Upper lobe of right lung (tissue), 1 donor: ENCODE measurements around the gene EIF4E3. TPM values are rescaled to one million over a fixed set of nuclear protein-coding genes. Genes with fewer than 3 reads are reported as not detected.
A peak's percentile ranks its signal among the peaks of the same experiment; 100 is the strongest.

Experiments used
- ATAC-seq: fragments of 200-7000 bp; cut with Tn5 transposase; one replicate; pipeline ENCODE4 v1.9.1; 2020; ENCODE audit warnings: mild to moderate bottlenecking, moderate library complexity
- DNase-seq: peaks from one replicate; pipeline ENCODE4 v3.0.0-alpha.2; 2020
- H3K27ac ChIP-seq: fragments of 200-600 bp; one replicate; pipeline ENCODE4 v1.8.0; 2022
- H3K27me3 ChIP-seq: fragments of 200-600 bp; one replicate; pipeline ENCODE4 v1.8.0; 2022; ENCODE audit warnings: mild to moderate bottlenecking
- H3K36me3 ChIP-seq: fragments of 200-600 bp; one replicate; pipeline ENCODE4 v1.8.0; 2022
- H3K4me1 ChIP-seq: fragments of 200-600 bp; one replicate; pipeline ENCODE4 v1.8.0; 2022
- H3K4me3 ChIP-seq: fragments of 200-600 bp; one replicate; pipeline ENCODE4 v1.8.0; 2022; ENCODE audit warnings: mild to moderate bottlenecking
- H3K9me3 ChIP-seq: fragments of 200-600 bp; one replicate; pipeline ENCODE4 v1.8.0; 2022
- intact Hi-C: fragments of 100-400 bp; cut with DNase I; formaldehyde crosslinking; loops from one replicate; pipeline ENCODE4 v1.11.0; 2022
- total RNA-seq: library from RNA; stranded (reverse); fragmentation: NEBNext Ultra II Directional; extraction: Animal tissue kit (Norgen Biotek cat#: 25700); gene quantifications from one replicate; pipeline ENCODE4 v1.2.1, GENCODE V29; 2021
- TF ChIP-seq, protein P1 (sequence below): fragments of 200-600 bp; IDR thresholded peaks from one replicate; pipeline ENCODE4 v1.8.0; 2022; ENCODE audit warnings: antibody characterized with exemption
- donor health status: DM: no; HTN: yes; CAD: no; lungs with severe emphysema.

Gene EIF4E3
- total RNA-seq, 1 donor from 2014 or later = 38.4 TPM

DNA sequence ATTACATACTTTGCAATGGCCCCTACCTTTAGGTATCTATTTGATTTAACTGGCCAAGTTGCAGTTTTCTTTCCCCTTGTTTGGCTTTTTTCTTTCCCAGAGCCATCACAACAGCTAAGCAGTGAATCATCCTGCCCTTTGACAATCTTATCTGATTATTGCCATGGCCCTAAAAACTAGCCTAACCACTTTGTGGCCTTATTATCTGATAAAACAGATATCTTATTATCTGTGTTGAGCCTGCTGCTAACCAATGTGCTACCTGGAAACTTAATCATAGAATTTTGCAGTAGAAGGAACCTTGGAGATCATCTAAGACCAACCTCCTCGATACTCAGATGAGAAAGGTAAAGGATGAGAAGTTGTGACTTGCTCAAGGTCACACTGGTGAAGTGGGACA, 37.1 kb downstream of the EIF4E3 start:
- H3K9me3 ChIP-seq = no peaks in the 10 kb centered on the region
- no peak overlapping the region for H3K27ac ChIP-seq
- ATAC-seq = no peak
- no peak for DNase-seq
- no peak overlapping the region for H3K4me3 ChIP-seq
- H3K4me1 ChIP-seq = peaks cover 18% of the 10 kb centered on the region
- H3K36me3 ChIP-seq = no peaks in the 10 kb centered on the region
- no peaks in the 10 kb centered on the region for H3K27me3 ChIP-seq
- TF ChIP-seq, protein P1, sequence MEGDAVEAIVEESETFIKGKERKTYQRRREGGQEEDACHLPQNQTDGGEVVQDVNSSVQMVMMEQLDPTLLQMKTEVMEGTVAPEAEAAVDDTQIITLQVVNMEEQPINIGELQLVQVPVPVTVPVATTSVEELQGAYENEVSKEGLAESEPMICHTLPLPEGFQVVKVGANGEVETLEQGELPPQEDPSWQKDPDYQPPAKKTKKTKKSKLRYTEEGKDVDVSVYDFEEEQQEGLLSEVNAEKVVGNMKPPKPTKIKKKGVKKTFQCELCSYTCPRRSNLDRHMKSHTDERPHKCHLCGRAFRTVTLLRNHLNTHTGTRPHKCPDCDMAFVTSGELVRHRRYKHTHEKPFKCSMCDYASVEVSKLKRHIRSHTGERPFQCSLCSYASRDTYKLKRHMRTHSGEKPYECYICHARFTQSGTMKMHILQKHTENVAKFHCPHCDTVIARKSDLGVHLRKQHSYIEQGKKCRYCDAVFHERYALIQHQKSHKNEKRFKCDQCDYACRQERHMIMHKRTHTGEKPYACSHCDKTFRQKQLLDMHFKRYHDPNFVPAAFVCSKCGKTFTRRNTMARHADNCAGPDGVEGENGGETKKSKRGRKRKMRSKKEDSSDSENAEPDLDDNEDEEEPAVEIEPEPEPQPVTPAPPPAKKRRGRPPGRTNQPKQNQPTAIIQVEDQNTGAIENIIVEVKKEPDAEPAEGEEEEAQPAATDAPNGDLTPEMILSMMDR = no peak
- intact Hi-C loops = no loop called here

DNA sequence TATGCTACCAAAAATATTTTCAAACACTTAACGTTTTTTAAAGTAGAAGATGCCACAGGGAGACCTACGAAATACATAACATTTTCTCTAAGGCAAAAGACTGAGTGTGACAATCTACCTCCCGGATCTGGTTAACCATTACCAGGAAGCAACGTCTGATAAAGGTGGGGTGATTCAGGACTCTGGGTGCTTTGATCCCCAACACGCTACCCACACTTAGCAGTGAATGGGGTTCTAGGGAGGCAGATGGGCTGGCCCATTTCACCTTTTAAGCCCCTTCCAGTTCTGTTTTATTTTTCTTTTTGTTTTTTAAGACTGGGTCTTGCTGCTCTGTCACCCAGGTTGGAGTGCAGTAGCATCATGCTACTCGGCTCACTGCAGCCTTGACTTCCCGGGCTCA, 39.5 kb downstream of the EIF4E3 start:
- Histone ChIP-seq H3K36me3 (no peaks in the 10 kb centered on the region), H3K4me3 (no peak overlapping the region), H3K9me3 (no peaks in the 10 kb centered on the region), H3K27ac (no peak overlapping the region), H3K4me1 (peaks cover 25% of the 10 kb centered on the region), H3K27me3 (no peaks in the 10 kb centered on the region)
- TF ChIP-seq, protein P1 = no peak
- DNase-seq = no peak
- intact Hi-C loops = no loop called here
- no peak for ATAC-seq

DNA sequence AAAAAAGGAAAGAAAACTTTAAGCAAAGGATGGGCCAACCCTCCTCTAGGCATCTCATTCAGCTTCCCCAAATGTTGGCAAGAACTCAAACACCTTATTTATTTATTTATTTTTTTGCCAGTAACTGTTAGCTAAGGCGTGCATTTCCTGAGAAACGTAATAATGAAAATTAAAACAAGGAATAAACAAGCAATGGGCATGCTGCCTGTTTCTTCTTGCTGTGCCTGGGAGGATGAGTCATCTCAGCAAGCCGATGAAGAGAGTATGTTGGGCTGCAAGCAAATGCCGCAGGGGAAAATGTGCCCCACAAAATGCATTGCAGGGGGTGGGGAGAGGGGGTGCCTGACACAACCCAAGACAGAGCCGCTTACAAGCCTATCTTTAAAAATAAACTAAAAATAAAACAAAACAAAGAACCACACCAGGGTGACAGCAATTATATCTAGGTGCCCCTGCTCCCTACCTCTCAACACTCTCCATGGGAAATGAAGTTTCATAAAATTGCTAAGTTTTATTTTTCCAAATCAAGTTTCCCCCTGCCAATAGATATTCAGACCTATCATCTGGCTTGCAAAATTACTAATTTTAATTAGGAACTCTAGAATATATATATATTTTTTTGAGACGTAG, 40.3 kb downstream of the EIF4E3 start:
- peaks cover 25% of the 10 kb centered on the region for H3K4me1 ChIP-seq
- ATAC-seq (no peak), DNase-seq (no peak)
- H3K27ac ChIP-seq = no peak overlapping the region
- intact Hi-C loops = no loop called here
- H3K36me3 ChIP-seq = no peaks in the 10 kb centered on the region
- H3K9me3 ChIP-seq = no peaks in the 10 kb centered on the region
- no peaks in the 10 kb centered on the region for H3K27me3 ChIP-seq
- TF ChIP-seq, protein P1 = no peak
- H3K4me3 ChIP-seq = no peak overlapping the region

DNA sequence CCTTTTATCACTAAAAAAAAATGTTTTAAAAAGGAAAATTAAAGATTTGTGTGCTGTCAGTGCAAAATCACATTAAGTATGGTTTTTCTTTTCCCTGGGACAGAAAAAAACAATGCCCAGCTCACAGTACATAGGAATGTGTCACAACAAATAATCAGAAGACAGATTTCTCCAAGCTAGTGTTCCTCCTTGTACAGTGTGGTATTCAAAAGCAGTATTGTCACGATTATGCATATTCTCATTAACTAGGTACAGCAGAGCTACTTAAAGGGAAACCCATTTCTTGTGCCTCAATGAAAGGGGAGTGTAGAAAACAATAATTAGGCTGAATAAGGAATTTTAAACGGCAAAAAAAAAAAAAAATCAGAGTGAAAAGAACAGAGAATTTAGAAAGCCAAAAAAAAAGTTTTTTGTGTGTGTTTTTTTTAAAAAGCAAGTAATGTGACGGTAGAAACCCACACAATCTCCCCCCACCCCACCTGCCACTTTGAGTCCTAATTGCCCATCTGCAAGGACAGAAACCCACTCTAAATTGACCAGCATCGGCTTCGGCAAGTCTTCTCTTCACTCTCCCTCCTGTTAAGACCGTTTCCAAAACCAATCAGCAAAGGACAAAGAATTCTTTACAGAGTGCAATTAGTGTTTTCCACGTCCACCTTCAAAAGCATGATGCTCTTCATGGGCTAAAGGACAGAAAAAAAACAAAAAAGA, 41.0 kb downstream of the EIF4E3 start:
- H3K9me3 ChIP-seq = no peaks in the 10 kb centered on the region
- H3K27me3 ChIP-seq = no peaks in the 10 kb centered on the region
- TF ChIP-seq, protein P1 = no peak
- ATAC-seq (no peak), DNase-seq (no peak)
- no peak overlapping the region for H3K27ac ChIP-seq
- peaks cover 23% of the 10 kb centered on the region for H3K4me1 ChIP-seq
- no peak overlapping the region for H3K4me3 ChIP-seq
- no peaks in the 10 kb centered on the region for H3K36me3 ChIP-seq
- intact Hi-C loops = no loop called here

DNA sequence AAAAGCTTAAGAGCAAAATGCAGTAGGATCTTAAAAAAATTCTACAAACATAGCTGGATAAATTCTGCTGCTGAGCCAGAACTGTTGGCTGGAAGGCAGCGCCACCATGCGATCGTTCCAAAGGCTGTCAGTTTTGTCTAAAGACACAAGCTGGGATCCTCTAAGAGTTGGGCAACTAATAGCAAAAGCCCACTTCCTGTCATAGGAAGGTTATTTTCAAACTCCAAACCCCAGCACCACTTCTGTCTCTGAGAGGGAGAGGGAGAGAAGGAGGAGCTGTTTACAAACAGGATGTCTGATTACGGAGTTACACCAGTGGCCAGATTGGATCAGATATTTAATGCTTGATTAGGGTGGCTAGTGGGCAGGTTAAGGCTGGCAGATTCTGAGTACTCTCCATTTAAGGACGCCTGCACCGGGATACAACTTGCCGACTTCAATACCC, 44.0 kb downstream of the EIF4E3 start:
- H3K4me3 ChIP-seq = no peak overlapping the region
- H3K9me3 ChIP-seq = no peaks in the 10 kb centered on the region
- H3K27ac ChIP-seq = peak overlapping the region; percentile 24
- peaks cover 23% of the 10 kb centered on the region for H3K4me1 ChIP-seq
- intact Hi-C loops = no loop called here
- TF ChIP-seq, protein P1 = peak; percentile 75
- peak; percentile 94 for ATAC-seq
- no peaks in the 10 kb centered on the region for H3K27me3 ChIP-seq
- H3K36me3 ChIP-seq = no peaks in the 10 kb centered on the region
- DNase-seq = peak; percentile 80
